NB4 (cell line): ENCODE results near the gene ATP5F1B.

Experiments
- POLR2A ChIP-seq: IDR thresholded peaks from 2 replicates; pipeline ENCODE4 v1.6.1; 2011; ENCODE audit warnings: mild to moderate bottlenecking; ENCODE audit not compliant: insufficient read length; ENCODE audit errors: extremely low read depth
- TF ChIP-seq, protein P1 (sequence below): IDR thresholded peaks from one replicate; pipeline ENCODE4 v1.5.1; 2012; ENCODE audit warnings: low read depth, low read length

DNA sequence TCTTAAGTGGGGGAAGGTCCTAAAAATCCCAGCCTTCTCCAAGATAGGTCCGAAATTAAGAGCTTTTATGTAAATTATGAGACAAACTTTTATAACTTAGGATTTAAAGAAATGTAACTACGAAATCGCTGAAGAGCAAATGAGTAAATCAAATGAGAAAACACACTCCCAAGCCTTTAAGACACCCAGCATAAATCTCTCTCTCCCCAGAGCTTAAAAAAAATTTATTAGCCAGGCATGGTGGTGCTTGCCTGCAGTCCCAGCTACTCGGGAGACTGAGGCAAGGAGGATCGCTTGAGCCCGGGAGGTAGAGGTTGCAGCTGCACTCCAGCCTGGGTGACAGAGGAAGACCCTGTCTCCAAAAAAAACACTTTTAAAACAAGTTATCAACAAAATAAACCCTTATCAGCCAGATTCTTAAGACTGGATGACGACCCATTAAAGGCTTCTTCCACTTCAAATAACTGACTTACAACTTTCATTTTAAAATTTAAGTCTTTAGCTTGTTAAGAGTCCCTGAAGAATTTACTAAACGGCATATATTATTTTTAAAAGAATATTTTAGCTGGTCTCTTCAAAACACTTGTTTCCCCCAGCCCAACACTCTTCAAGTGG, 39.1 kb upstream of the ATP5F1B start:
- TF ChIP-seq, protein P1, sequence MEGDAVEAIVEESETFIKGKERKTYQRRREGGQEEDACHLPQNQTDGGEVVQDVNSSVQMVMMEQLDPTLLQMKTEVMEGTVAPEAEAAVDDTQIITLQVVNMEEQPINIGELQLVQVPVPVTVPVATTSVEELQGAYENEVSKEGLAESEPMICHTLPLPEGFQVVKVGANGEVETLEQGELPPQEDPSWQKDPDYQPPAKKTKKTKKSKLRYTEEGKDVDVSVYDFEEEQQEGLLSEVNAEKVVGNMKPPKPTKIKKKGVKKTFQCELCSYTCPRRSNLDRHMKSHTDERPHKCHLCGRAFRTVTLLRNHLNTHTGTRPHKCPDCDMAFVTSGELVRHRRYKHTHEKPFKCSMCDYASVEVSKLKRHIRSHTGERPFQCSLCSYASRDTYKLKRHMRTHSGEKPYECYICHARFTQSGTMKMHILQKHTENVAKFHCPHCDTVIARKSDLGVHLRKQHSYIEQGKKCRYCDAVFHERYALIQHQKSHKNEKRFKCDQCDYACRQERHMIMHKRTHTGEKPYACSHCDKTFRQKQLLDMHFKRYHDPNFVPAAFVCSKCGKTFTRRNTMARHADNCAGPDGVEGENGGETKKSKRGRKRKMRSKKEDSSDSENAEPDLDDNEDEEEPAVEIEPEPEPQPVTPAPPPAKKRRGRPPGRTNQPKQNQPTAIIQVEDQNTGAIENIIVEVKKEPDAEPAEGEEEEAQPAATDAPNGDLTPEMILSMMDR, result no peak
- no peak for TF ChIP-seq POLR2A
